MCF 10A (cell line): Measurements from ENCODE around the gene VAV3. TPM values are rescaled to one million over a fixed set of nuclear protein-coding genes. Genes with fewer than 3 reads are reported as not detected.
"Not testable (repeated sequence)": the region's sequence is repeated elsewhere in the genome, so short reads cannot be mapped to it uniquely, and the experiment has no call there.

Experiments used
- BruUV-seq: library from RNA; stranded (reverse); fragments of 400-500 nt; replicated peaks from 2 replicates; lab custom pipeline; 2021; lab: Mats Ljungman, UMichigan
- CTCF ChIA-PET: fragments of 300-600 bp; sonication (Branson Sonifier 250); formaldehyde crosslinking; extraction: SDS; loops from one replicate; lab custom pipeline; 2021; ENCODE audit warnings: antibody characterized with exemption, inconsistent platforms; lab: Yijun Ruan, JAX
- POLR2A ChIA-PET: fragments of 300-600, 350-650 bp; sonication (Branson Sonifier 250); formaldehyde crosslinking; extraction: SDS; loops from one replicate; lab custom pipeline; 2020; ENCODE audit warnings: antibody characterized with exemption, inconsistent platforms; lab: Yijun Ruan, JAX
- DNase-seq: peaks from one replicate; pipeline ENCODE4 v3.0.0-alpha.2; 2018; ENCODE audit not compliant: unreplicated experiment
- H3K27ac Mint-ChIP-seq: one replicate; pipeline ENCODE4 v1.8.0; 2022; ENCODE audit warnings: mild to moderate bottlenecking, low read depth, mixed read lengths; ENCODE audit not compliant: unreplicated experiment
- H3K27me3 Mint-ChIP-seq: one replicate; pipeline ENCODE4 v1.8.0; 2022; ENCODE audit warnings: mixed read lengths; ENCODE audit not compliant: insufficient read depth, unreplicated experiment
- H3K36me3 Mint-ChIP-seq: one replicate; pipeline ENCODE4 v1.8.0; 2022; ENCODE audit warnings: mild to moderate bottlenecking, moderate library complexity, mixed read lengths; ENCODE audit not compliant: insufficient read depth, unreplicated experiment
- H3K4me1 Mint-ChIP-seq: one replicate; pipeline ENCODE4 v1.8.0; 2022; ENCODE audit warnings: mixed read lengths; ENCODE audit not compliant: insufficient read depth, unreplicated experiment
- H3K4me3 Mint-ChIP-seq: one replicate; pipeline ENCODE4 v1.8.0; 2022; ENCODE audit warnings: mild to moderate bottlenecking, moderate library complexity, mixed read lengths; ENCODE audit not compliant: unreplicated experiment
- H3K9me3 Mint-ChIP-seq: one replicate; pipeline ENCODE4 v1.8.0; 2022; ENCODE audit warnings: mixed read lengths; ENCODE audit not compliant: unreplicated experiment
- intact Hi-C: fragments of 100-400 bp; cut with micrococcal nuclease; formaldehyde crosslinking; loops from 2 replicates; pipeline ENCODE4 v1.14.1; 2022
- total RNA-seq: library from RNA; stranded (reverse); gene quantifications from 2 replicates; pipeline ENCODE4 v1.2.3, GENCODE V29; 2022
- TF ChIP-seq, protein P1 (sequence below): fragments of 200-600 bp; IDR thresholded peaks from one replicate; pipeline ENCODE4 v1.8.0; 2022; ENCODE audit warnings: antibody characterized with exemption, mild to moderate bottlenecking; ENCODE audit not compliant: unreplicated experiment

The VAV3 gene
- total RNA-seq, 1 experiment from 2014 or later: 2.0 TPM

DNA sequence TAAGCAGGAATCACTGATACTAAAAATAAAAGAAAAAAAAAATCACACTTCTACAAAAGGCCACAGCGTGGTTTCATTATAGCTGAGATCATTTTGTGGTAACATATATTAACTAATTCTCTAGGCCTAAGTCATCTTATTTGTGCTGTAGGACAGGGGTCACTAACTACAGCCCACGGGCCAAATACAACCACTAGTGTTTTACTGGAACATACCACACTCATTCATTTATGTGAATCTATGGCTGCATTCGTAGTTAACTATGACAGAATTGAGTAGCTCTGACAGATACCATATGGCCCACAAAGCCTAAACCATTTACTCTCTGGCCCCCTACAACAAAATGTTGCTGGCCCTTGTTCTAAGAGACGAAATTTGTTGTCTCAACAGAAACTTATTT is 224.4 kb downstream of the VAV3 start:
- ChIA-PET POLR2A (no interaction called here), CTCF (interaction anchor here (0.6 to 1.5 kb wide), 8 partner anchors 12 to 458 kb away, joined by 3 to 8 read pairs (median 3); no protein-coding TSS in a partner anchor)
- Mint-ChIP-seq H3K27ac (no peak overlapping the region), H3K36me3 (no peaks in the 10 kb centered on the region), H3K4me3 (no peak overlapping the region), H3K4me1 (no peaks in the 10 kb centered on the region), H3K27me3 (no peaks in the 10 kb centered on the region), H3K9me3 (no peaks in the 10 kb centered on the region)
- no peak for DNase-seq
- intact Hi-C loops: no loop called here
- no TSS peak for BruUV-seq
- TF ChIP-seq, protein P1, sequence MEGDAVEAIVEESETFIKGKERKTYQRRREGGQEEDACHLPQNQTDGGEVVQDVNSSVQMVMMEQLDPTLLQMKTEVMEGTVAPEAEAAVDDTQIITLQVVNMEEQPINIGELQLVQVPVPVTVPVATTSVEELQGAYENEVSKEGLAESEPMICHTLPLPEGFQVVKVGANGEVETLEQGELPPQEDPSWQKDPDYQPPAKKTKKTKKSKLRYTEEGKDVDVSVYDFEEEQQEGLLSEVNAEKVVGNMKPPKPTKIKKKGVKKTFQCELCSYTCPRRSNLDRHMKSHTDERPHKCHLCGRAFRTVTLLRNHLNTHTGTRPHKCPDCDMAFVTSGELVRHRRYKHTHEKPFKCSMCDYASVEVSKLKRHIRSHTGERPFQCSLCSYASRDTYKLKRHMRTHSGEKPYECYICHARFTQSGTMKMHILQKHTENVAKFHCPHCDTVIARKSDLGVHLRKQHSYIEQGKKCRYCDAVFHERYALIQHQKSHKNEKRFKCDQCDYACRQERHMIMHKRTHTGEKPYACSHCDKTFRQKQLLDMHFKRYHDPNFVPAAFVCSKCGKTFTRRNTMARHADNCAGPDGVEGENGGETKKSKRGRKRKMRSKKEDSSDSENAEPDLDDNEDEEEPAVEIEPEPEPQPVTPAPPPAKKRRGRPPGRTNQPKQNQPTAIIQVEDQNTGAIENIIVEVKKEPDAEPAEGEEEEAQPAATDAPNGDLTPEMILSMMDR: no peak

DNA sequence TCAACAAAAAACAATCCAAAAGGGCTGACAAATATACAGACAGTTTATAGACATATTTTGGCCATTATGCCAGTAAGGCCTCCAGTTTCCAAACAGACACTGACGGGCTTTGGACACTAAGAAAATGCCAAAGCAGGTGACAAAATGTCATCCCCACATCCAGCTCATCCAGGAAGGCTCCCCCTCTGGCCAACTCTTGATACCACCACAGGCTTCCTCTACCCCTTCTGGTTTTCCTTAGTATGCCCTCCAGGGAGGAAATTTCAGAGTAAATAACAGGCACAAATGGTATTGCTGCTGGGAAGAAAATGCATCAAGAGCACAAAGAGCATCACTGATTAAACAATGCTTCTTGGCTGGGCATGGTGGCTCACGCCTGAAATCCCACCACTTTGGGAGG is 225.3 kb downstream of the VAV3 start:
- Mint-ChIP-seq H3K36me3 (no peaks in the 10 kb centered on the region), H3K9me3 (peaks cover 5% of the 10 kb centered on the region), H3K27me3 (no peaks in the 10 kb centered on the region), H3K4me1 (no peaks in the 10 kb centered on the region), H3K4me3 (no peak overlapping the region), H3K27ac (no peak overlapping the region)
- intact Hi-C loops: no loop called here
- ChIA-PET CTCF (interaction anchor here (0.7 to 1.1 kb wide), 3 partner anchors 14 to 280 kb away, joined by 3 to 5 read pairs (median 3); no protein-coding TSS in a partner anchor), POLR2A (no interaction called here)
- TF ChIP-seq, protein P1: no peak
- BruUV-seq: no TSS peak
- DNase-seq: no peak

DNA sequence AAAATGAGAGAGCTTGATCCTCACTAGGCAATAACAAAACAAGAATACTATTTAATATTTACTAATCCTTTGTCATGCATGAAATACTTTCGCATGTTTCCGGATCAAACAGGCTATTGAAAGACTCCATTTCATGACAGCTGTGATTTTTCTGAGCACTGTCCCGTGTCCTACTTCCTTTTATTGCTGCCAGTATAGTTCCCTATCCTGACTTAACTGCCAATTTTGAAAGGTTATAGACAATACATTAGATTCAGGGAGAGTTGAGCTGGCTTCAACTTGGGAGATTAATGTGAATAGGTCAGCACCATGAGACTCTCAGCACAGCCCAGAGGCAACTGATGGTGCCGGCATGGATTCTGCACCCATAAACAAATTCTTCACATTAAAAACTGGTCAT is 225.8 kb downstream of the VAV3 start:
- CTCF ChIA-PET: interaction anchor here (0.7 to 1.1 kb wide), 3 partner anchors 14 to 462 kb away, joined by 3 to 5 read pairs (median 3); no protein-coding TSS in a partner anchor
- BruUV-seq: no TSS peak
- Mint-ChIP-seq H3K4me1 (no peaks in the 10 kb centered on the region), H3K27ac (no peak overlapping the region), H3K36me3 (no peaks in the 10 kb centered on the region), H3K4me3 (no peak overlapping the region), H3K27me3 (no peaks in the 10 kb centered on the region), H3K9me3 (peaks cover 9% of the 10 kb centered on the region)
- intact Hi-C loops: no loop called here
- POLR2A ChIA-PET: interaction anchor here (0.6 kb wide), 1 partner anchor 600 kb away, joined by 3 read pairs; no protein-coding TSS in a partner anchor
- no peak for DNase-seq
- TF ChIP-seq, protein P1: no peak

- intact Hi-C loops, H3K4me1 Mint-ChIP-seq, H3K4me3 Mint-ChIP-seq, H3K27ac Mint-ChIP-seq, BruUV-seq, DNase-seq, CTCF ChIA-PET, H3K36me3 Mint-ChIP-seq, POLR2A ChIA-PET, H3K27me3 Mint-ChIP-seq: not testable (repeated sequence)
- peaks cover 21% of the 10 kb centered on the region for H3K9me3 Mint-ChIP-seq
Measured at GRCh38 chr1:107733401-107733800, 231.6 kb downstream of the VAV3 start.
